NCI-H2029 (cell line): ENCODE measurements around the gene RHEX.

ENCODE experiments used
- DNase-seq: peaks from one replicate; lab custom pipeline; 2025; lab: John Stamatoyannopoulos, UW

The RHEX gene

GRCh38 chr1:206097381-206097780, 44.4 kb downstream of the RHEX start:
- DNase-seq = no peak

GRCh38 chr1:206098242-206098919, 45.4 kb downstream of the RHEX start:
- no peak for DNase-seq

GRCh38 chr1:206100226-206100815, 47.3 kb downstream of the RHEX start:
- DNase-seq = no peak

- DNase-seq = no peak
Observed at GRCh38 chr1:206101351-206102045, 48.5 kb downstream of the RHEX start.

- no peak for DNase-seq
Observed at GRCh38 chr1:206102292-206102936, 49.4 kb downstream of the RHEX start.

- no peak for DNase-seq
Observed at GRCh38 chr1:206103979-206104378, 51.0 kb downstream of the RHEX start.

GRCh38 chr1:206105464-206105995, 52.6 kb downstream of the RHEX start:
- DNase-seq = no peak

- DNase-seq = peak; percentile 44
Observed at GRCh38 chr1:206106328-206107167, 53.6 kb downstream of the RHEX start.

GRCh38 chr1:206107168-206107544, 54.2 kb downstream of the RHEX start:
- DNase-seq = no peak

GRCh38 chr1:206108635-206109034, 55.7 kb downstream of the RHEX start:
- DNase-seq = no peak

- no peak for DNase-seq
Observed at GRCh38 chr1:206109718-206110117, 56.7 kb downstream of the RHEX start.

- no peak for DNase-seq
Observed at GRCh38 chr1:206110161-206110560, 57.2 kb downstream of the RHEX start.

- DNase-seq = no peak
Observed at GRCh38 chr1:206110820-206111219, 57.8 kb downstream of the RHEX start.

- DNase-seq = no peak
Observed at GRCh38 chr1:206111271-206111927, 58.4 kb downstream of the RHEX start.

- peak; percentile 86 for DNase-seq
Observed at GRCh38 chr1:206112600-206113301, 59.8 kb downstream of the RHEX start.

- no peak for DNase-seq
Observed at GRCh38 chr1:206114692-206115640, 62.0 kb downstream of the RHEX start.

GRCh38 chr1:206115791-206116190, 62.8 kb downstream of the RHEX start:
- DNase-seq = no peak

- peak; percentile 56 for DNase-seq
Observed at GRCh38 chr1:206116191-206116872, 63.4 kb downstream of the RHEX start.

- DNase-seq = no peak
Observed at GRCh38 chr1:206116873-206117150, 63.8 kb downstream of the RHEX start.
